Stimulated activated CD4-positive, alpha-beta T cell treated with anti-CD3 and anti-CD28 coated beads, TNF-alpha, amount 100 ng/mL, for 24 hours (primary cell): ENCODE data around the gene MEX3D.
"Not testable (repeated sequence)": the region's sequence is repeated elsewhere in the genome, so short reads cannot be mapped to it uniquely, and the experiment has no call there.

Experiments used
- DNase-seq, 3 experiments: peaks; one replicate each; pipeline ENCODE4 v3.0.0-alpha.2; 2020; ENCODE audit warnings: low read depth in 3 of 3

Gene MEX3D

GRCh38 chr19:1571358-1571757 lies 3.2 kb upstream of the MEX3D start:
- DNase-seq, result no peak

DNA sequence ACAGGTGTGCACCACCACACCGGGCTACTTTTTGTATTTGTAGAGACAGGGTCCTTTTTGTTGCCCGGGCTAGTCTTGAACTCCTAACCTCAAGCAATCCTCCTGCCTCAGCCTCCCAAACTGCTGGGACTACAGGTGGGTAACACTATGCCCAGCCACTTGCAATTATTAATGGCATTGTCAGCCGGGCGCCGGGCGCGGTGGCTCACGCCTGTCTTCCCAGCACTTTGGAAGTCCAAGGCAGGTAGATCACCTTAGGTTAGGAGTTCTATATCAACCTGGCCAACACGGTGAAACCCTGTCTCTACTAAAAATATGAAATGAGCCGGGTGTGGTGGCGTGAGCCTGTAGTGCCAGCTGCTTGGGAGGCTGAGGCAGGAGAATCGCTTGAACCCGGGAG lies 2.7 kb upstream of the MEX3D start:
- no peak for DNase-seq

DNA sequence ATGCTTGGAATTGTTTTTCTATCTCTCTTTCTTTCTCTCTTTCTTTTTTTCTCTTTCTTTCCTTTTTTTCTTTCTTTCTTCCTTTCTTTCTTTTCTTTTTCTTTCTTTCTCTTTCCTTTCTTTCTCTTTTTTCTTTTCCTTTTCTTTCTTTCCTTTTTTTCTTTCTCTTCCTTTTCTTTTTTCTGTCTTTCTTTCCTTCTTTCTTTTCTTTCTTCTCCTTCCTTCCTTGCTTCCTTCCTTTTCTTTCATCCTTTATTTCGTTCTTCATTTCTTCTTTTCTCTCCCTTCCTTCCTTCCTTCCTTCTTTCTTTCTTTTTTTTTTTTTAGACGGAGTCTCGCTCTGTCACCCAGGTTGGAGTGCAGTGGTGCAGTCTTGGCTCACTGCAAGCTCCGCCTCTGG lies 1.9 kb upstream of the MEX3D start:
- DNase-seq, result no peak

DNA sequence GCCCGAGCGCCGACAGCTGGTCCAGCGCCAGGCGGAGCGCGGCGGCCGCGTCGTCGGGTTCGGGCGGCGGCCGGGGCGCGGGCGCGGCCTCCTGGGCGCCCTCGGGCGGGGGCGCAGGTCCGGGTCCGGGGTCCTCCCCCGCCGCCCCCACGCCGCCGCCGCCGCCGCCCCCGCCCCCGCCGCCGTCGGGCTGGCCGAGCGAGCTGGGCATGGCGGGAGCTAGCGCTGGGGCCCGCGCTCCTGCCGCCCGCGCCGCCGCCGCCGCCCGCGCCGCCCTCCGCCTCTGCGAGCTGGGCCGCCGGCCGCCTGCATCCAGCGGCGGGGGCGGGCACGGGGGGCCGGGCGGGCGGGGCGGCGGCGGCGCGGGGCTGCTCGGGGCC lies 287 bp downstream of the MEX3D start:
- DNase-seq, result no peak

DNA sequence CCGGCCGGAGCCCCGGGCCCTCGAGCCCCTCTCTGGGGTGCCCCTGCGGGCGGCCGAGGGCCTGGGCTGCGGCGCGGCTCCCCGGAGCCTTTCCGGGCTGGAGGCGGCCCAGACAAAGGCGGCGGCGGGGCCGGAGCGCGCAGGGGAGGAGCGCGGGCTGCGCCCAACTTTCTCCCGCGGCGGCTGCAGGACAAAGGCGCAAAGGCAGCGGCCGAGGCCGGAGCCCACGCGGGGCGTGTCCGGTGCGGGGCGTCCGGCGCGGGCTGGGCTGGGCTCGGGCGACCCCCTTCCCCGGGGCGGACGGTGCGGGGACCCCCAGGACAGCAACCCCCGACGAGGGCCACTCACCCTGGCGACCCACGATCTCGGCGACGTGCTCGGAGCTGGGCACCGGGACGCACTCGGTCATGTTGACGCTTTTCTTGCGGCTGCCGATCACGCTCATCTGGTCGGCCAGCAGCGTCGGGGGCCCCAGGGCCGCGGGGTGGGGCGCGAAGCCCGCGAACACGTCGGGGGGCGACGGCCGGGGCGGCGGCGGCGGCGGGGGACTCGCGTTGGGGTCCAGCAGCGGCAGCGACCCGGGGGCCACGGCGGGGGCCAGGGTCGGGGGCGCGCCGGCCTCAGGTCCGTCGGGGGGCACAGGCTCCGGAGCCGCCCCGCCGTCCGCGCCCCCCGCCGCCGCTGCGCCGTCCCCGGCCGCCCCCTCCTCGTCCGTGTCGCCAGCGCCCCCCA lies 843 bp downstream of the MEX3D start:
- no peak for DNase-seq

DNA sequence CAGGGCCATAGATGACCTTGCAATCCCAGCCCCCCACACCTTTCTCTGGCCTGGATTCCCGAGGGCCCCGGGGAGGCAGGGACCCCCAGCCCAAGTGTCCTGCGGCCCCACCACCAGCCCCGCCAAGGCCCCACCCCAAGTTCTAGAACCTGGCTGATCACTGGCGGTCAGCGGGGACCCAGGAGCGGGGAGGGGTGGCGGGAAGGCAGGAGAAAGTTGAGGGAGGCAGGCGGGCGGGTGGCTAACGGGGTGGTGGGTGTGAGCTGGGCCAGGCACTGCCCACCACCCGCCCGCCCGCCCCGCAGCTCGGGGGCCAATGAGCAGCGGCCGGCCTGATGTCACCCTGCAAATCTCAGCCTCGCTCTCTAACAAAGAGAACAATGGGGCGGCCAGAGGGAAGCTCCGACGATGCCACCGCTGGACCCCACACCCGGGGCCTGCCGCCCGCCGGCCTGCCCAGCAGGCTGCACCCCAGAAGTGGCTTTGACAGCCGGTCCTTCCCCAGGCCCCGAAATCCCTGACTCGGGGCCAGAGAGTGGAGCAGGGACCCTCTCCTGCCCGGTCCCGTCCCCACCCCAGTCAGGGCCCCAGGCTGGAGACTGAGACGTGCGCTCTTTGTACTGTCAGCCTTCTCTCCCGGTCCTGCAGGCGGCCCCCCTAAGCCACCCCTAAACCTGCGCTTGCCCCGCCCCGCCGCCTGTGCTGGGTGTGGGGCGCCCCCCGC lies 1.6 kb downstream of the MEX3D start:
- DNase-seq, result no peak

GRCh38 chr19:1563251-1563650 lies 4.9 kb downstream of the MEX3D start:
- no peak for DNase-seq

GRCh38 chr19:1561236-1561842 lies 6.8 kb downstream of the MEX3D start:
- no peak for DNase-seq

DNA sequence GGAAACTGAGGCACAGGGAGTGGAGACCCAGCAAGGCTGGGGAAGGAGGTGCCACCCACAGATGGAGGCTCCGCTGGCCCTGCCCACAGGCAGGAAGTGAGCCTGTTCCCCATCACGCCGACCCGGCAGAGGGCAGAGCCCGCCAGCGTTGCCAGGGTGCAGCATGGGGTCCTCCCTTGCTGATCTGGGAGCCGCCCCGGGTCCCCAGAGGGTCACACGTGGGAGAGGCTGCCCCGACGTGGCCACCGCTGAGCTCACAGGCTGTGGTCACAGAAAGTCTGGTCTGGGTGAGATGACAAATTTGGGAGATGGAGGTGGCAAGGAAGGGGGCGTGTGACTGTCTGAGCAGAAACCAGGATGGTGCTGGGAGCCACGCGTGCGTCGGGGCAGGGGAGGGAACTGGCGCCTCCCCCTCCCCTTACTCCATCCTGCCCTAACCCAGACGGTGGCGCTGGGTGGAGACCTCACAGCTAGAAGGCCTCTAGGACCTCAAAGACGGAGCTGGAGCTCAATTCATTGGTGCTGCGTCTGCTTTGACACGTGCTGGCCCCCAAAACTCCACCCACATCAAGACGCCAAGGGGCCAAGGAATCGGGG lies 7.7 kb downstream of the MEX3D start:
- DNase-seq, result no peak

GRCh38 chr19:1558552-1558951 lies 9.6 kb downstream of the MEX3D start:
- no peak for DNase-seq

DNA sequence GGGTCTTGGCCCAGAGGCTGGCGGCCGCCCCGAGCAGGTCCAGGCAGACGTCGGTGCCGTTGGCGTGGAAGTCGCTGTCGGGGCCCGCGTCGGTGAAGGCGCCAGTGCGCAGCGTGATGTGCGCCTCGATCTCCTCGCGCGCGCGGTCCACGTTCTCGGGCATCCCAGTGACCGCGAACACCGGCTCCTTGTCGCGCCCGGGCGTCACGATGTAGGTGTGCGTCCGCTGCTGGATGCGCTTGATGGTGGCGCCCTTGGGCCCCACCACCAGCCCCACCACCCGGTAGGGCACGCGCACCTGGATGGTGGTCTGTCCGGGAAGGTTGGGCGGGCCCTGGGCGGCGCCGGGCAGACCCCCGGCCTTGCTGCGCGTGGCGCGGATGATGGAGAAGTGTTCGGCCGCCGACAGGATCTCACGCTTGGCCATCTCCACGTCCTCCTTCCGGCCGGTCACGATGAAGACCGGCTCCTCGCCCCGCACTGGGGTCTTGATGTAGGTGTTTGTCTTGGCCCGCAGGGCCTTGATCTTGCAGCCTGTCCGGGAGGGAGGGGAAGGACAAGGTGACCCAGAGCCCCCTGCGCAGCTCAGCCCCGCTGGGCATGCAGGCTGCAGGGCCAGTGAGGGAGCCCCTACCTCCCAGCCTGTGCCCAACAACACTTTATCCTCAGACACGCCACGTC lies 11.6 kb downstream of the MEX3D start:
- DNase-seq, result no peak

GRCh38 chr19:1555487-1556389 lies 12.4 kb downstream of the MEX3D start:
- no peak for DNase-seq

DNA sequence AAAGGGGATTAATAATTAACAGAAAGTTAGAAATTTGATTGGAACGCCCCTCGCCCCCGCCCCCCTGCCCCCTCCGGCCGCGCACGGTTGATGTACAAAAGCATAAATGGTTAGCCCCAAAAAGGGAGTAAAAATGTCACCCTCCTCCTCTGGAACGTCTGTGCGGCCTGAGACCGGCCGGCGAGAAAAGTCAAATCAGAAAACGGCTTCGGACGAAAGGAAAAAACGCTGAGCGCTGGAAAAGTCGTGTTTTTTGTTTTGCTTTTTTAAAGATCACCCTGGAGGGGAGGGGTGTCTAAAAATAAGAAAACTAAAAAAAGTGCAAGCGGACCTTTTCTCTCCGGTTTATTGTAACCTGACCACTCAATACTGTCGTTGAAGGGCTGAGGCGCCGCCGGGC lies 13.2 kb downstream of the MEX3D start:
- DNase-seq, result no peak

DNA sequence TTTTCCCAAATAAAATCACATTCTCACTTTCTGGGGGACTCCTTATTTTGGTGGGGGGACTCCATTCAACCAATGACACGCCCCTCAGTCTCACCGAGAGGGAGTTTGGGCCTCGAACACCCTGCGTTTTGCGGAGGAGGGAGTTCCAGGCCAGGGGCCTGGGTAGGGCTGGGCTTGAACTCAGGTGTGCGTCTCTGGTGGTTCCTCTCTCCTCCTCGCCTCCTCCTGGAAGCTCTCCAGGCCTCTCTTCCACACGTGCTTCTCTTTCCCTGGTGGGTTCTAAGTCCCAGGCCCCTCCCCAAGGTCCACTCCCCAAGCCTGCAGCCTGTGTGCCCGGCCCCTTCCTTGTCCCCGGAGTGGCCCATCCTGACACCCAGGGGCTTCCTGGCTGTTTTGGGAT lies 14.7 kb downstream of the MEX3D start:
- DNase-seq, result no peak

- no peak for DNase-seq
These were observed 16.8 kb downstream of the MEX3D start for GRCh38 chr19:1551068-1552040.

- no peak for DNase-seq
These were observed 18.7 kb downstream of the MEX3D start for GRCh38 chr19:1549332-1549945.

GRCh38 chr19:1540365-1540925 lies 27.7 kb downstream of the MEX3D start:
- no peak for DNase-seq

DNA sequence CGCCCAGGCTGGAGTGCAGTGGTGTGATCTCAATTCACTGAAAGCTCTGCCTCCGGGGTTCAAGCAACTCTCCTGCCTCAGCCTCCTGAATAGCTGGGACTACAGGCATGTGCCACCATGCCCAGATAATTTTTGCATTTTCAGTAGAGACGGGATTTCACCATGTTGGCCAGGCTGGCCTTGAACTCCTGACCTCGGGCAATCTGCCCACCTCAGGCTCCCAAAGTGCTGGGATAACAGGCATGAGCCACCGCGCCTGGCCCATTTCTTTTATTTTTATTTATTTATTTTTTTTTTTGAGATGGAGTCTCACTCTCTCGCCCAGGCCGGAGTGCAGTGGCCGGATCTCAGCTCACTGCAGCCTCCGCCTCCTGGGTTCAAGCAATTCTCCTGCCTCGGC lies 28.4 kb downstream of the MEX3D start:
- not testable (repeated sequence) for DNase-seq

DNA sequence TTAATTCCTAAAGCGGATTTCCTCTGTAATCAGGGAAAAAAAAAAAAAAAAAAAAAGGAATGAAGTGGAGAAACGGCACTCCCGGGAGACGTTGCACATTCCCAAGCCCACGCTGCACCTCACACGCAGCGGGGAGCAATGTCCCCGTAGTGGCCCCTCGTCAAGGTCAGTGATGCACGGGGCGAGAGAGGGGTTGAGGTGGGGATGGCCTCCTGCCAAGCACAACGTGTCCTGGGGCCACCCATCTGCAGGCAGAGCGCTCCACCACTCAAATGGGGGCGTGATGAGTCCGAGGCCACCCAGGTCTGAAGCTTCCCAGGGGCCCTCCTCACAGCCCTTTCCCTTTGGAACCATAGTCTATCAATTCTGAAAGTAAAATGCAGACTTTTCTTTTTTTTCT lies 29.1 kb downstream of the MEX3D start:
- no peak for DNase-seq
